Mucosa of rectum (tissue), 2 donors: ENCODE data around the gene DTX1.

Experiments used
- H3K27ac ChIP-seq, 2 donors: one replicate each; pipeline ENCODE4 v1.7.0; 2013; ENCODE audit warnings: inconsistent platforms in 2 of 2, low read depth in 2 of 2, low read length in 2 of 2
- H3K27me3 ChIP-seq, 2 donors: one replicate each; pipeline ENCODE4 v1.7.0; 2013; ENCODE audit warnings: low read length in 2 of 2; ENCODE audit not compliant: control insufficient read depth in 2 of 2, insufficient read depth in 2 of 2
- H3K36me3 ChIP-seq, 2 donors: one replicate each; pipeline ENCODE4 v1.7.0; 2013; ENCODE audit warnings: low read length in 2 of 2; ENCODE audit not compliant: control insufficient read depth in 2 of 2, insufficient read depth in 2 of 2
- H3K4me1 ChIP-seq, 2 donors: one replicate each; pipeline ENCODE4 v1.7.0; 2013; ENCODE audit warnings: low read length in 2 of 2, mild to moderate bottlenecking in 1 of 2; ENCODE audit not compliant: control insufficient read depth in 2 of 2, insufficient read depth in 2 of 2
- H3K4me3 ChIP-seq, 2 donors: one replicate each; pipeline ENCODE4 v1.7.0; 2013; ENCODE audit warnings: low read length in 2 of 2
- H3K9ac ChIP-seq, 2 donors: one replicate each; pipeline ENCODE4 v1.7.0; 2013; ENCODE audit warnings: low read length in 2 of 2, low read depth in 1 of 2, mild to moderate bottlenecking in 1 of 2
- H3K9me3 ChIP-seq, 2 donors: one replicate each; pipeline ENCODE4 v1.7.0; 2013; ENCODE audit warnings: low read length in 2 of 2; ENCODE audit not compliant: control insufficient read depth in 2 of 2
- donor health status: healthy.
- donor health status: Normal muscosa, but diverticular disease.

The DTX1 gene

GRCh38 chr12:113063396-113064350, 7.1 kb downstream of the DTX1 start:
- Histone ChIP-seq H3K4me3 (no peak overlapping the region), H3K9ac (no peak overlapping the region), H3K4me1 (peaks cover 0 to 1% of the 10 kb centered on the region in 2 donors), H3K36me3 (no peaks in the 10 kb centered on the region), H3K27ac (no peak overlapping the region), H3K9me3 (no peaks in the 10 kb centered on the region), H3K27me3 (peaks cover 0 to 11% of the 10 kb centered on the region in 2 donors)

- H3K36me3 ChIP-seq: no peaks in the 10 kb centered on the region
- H3K9ac ChIP-seq: no peak overlapping the region
- H3K4me3 ChIP-seq: no peak overlapping the region
- peaks cover 0 to 11% of the 10 kb centered on the region in 2 donors for H3K27me3 ChIP-seq
- no peaks in the 10 kb centered on the region for H3K9me3 ChIP-seq
- H3K4me1 ChIP-seq: peaks cover 1 to 6% of the 10 kb centered on the region in 2 donors
- H3K27ac ChIP-seq: no peak overlapping the region
Measured at GRCh38 chr12:113064395-113065125, 8.0 kb downstream of the DTX1 start.

DNA sequence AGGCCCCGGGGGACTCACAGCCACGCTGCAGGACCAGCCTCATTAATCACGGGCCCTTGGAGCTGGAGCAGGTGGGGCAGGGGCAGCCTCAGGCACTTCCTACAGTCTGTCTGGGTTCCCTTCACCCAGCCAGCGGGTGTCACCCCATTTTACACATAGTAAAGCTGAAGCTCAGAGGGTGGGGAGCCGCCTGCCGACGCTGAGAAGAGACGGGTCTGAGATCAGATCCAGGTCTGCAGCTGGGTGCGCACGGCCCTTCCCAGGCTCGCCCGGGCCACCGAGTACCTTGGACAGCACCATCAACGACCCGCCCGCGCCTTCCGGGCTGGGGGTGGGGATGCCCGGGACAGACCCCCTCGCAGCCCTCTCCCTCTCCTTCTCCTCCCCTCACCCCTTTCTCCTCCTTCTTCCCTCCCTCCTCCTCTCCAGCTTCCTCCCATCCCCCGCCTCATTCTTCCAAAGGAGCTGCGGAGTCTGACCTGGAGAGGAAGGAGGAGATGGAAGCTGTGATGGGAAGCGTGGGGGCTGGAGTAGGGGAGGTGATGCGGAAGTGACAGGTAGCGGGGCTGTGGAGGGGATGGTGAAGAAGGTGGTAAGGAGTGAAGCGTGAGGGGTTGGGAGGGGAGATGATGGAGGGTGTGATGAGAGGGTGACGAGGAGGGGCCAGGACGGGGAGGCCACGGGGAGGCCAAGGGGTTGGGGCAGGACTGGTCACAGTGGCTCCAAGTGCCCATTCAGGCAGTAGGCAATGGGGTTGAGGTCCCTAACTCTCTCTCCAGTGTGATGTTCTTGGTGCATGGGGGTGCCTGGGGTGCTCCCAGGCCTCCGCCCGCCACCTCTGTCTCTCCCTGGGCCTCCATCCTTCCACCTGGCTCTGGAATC, 8.8 kb downstream of the DTX1 start:
- H3K4me1 ChIP-seq: peaks cover 6 to 14% of the 10 kb centered on the region in 2 donors
- H3K9me3 ChIP-seq: no peaks in the 10 kb centered on the region
- no peak overlapping the region for H3K27ac ChIP-seq
- H3K9ac ChIP-seq: no peak overlapping the region
- H3K36me3 ChIP-seq: no peaks in the 10 kb centered on the region
- H3K27me3 ChIP-seq: peaks cover 0 to 11% of the 10 kb centered on the region in 2 donors
- H3K4me3 ChIP-seq: no peak overlapping the region

GRCh38 chr12:113066813-113067400, 10.4 kb downstream of the DTX1 start:
- no peak overlapping the region for H3K27ac ChIP-seq
- no peak overlapping the region for H3K4me3 ChIP-seq
- no peaks in the 10 kb centered on the region for H3K36me3 ChIP-seq
- H3K9ac ChIP-seq: no peak overlapping the region
- H3K9me3 ChIP-seq: no peaks in the 10 kb centered on the region
- H3K27me3 ChIP-seq: peaks cover 0 to 11% of the 10 kb centered on the region in 2 donors
- peaks cover 6 to 17% of the 10 kb centered on the region in 2 donors for H3K4me1 ChIP-seq

DNA sequence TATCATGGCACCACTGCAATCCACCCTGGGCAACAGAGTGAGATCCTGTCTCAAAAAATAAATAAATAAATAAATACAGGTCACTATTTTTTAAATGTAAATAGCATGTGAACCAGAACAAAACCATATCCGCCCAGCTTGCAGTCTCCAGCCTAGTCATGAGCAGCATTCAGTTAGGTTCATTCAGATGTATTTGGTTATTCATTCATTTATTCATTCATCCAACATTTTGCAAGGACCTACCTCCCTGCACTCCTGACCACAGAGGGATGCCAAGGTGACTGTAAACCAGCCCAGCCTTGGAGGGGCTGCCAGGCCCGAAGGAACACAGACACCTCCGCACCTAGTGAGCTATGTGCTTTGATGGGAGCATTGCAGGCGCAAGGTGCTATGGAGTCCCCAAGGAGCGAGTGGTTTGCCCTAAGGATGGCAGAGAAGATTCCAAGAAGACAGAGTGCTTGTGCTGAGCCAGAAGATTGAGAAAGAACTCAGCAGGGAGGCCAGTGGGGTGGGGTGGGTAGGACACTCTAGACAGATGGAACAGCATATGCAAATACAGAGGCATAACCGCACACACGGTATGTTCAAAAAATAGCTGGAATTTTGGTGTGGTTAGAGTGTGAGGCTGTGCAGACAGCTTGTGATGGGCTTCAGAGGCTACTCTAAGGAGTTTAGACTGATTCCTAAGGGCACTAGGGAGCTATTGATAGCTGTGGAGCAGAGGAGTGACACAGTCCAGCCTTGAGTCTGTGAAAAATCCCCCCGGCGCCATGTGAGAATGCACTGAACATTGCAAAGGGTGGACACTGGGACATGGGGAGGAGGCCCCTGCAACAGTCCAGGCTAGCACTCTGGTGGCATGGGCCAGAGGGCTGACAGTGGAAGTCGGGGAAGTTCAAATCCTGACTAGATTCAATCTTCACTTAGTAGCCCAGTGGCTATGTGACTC, 11.7 kb downstream of the DTX1 start:
- peaks cover 0 to 8% of the 10 kb centered on the region in 2 donors for H3K27me3 ChIP-seq
- peaks cover 6 to 17% of the 10 kb centered on the region in 2 donors for H3K4me1 ChIP-seq
- no peak overlapping the region for H3K4me3 ChIP-seq
- no peak overlapping the region for H3K27ac ChIP-seq
- no peaks in the 10 kb centered on the region for H3K9me3 ChIP-seq
- H3K9ac ChIP-seq: no peak overlapping the region
- H3K36me3 ChIP-seq: no peaks in the 10 kb centered on the region

DNA sequence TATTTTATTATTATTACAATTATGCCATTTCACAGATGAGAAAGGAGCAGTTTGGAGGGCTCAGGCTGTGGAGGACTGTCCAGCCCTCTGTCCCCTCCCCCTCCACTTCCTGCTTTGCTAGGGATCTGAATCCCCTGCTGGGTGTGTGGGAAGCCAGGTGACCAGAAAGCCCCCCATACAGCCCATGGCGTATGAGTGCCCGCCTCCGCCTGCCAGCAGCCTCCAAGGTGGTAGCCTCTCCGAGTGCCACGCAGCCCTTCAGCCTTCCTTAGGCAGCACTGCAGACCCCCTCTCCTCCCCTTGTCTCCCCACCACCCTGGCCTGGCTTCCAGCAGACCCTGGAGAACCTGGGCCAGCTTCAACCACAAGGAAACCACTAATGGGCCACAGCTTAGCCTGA, 12.6 kb downstream of the DTX1 start:
- Histone ChIP-seq H3K27ac (no peak overlapping the region), H3K4me1 (peaks cover 6 to 17% of the 10 kb centered on the region in 2 donors), H3K9ac (no peak overlapping the region), H3K36me3 (no peaks in the 10 kb centered on the region), H3K9me3 (no peaks in the 10 kb centered on the region), H3K27me3 (peaks cover 0 to 7% of the 10 kb centered on the region in 2 donors), H3K4me3 (no peak overlapping the region)

- H3K4me1 ChIP-seq: peaks cover 6 to 17% of the 10 kb centered on the region in 2 donors
- no peak overlapping the region for H3K9ac ChIP-seq
- H3K9me3 ChIP-seq: no peaks in the 10 kb centered on the region
- no peak overlapping the region for H3K4me3 ChIP-seq
- no peak overlapping the region for H3K27ac ChIP-seq
- peaks cover 0 to 3% of the 10 kb centered on the region in 2 donors for H3K27me3 ChIP-seq
- H3K36me3 ChIP-seq: no peaks in the 10 kb centered on the region
Measured at GRCh38 chr12:113069751-113070116, 13.2 kb downstream of the DTX1 start.

DNA sequence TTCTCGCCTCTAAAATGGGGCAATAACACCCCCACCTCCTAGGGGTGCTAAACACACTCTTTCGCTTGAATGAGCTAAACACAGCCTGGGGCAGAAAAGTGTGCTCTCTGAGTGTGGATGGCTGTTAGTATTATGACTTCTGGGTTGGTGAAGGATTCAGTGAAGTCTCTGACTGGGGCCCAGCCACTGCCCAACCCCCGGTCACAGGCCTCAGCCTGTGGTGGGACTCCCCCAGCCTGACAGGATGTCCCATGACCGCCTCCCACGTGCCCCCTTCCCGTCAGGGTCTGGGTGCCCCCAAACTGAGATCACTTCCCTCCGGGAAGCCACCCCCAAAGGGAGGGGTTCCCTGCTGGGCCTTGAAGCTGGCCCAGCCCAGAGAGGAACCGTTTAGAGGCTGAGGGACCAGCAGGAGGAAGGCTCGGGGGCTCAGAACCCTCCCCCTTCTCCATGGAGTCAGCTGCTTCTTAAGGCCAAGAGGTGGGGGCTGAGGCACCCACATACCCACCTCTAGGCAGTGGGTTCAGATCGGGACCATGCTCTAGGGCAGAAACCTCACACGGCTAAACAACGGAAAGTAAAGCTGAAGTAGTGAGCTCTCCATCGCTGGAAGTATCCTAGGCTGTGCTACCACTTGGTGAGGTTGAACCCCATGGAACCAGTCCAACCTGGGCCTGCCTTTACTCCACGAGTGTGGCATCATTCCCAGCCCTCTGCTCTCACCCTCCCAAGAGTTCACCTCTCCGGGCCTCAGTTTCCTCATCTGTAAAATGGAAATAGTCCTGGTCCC, 13.8 kb downstream of the DTX1 start:
- Histone ChIP-seq H3K36me3 (no peaks in the 10 kb centered on the region), H3K4me3 (no peak overlapping the region), H3K27ac (no peak overlapping the region), H3K27me3 (no peaks in the 10 kb centered on the region), H3K4me1 (peaks cover 6 to 17% of the 10 kb centered on the region in 2 donors), H3K9me3 (no peaks in the 10 kb centered on the region), H3K9ac (no peak overlapping the region)
